Measurements from ENCODE around the gene PDE6B.
"Not testable (repeated sequence)": the region's sequence is repeated elsewhere in the genome, so short reads cannot be mapped to it uniquely, and the experiment has no call there.

The PDE6B gene

GRCh38 chr4:622071-622995 is 3.0 kb upstream of the PDE6B start:
- no peak for DNase-seq (ENCODE audit: low read depth)

- no peak for DNase-seq (ENCODE audit: low read depth)
Observed at GRCh38 chr4:622996-623913, 2.1 kb upstream of the PDE6B start.

GRCh38 chr4:623914-624566 is 1.3 kb upstream of the PDE6B start:
- DNase-seq (ENCODE audit: low read depth): no peak

- no peak for DNase-seq (ENCODE audit: low read depth)
Observed at GRCh38 chr4:625631-626161, 323 bp downstream of the PDE6B start.

DNA sequence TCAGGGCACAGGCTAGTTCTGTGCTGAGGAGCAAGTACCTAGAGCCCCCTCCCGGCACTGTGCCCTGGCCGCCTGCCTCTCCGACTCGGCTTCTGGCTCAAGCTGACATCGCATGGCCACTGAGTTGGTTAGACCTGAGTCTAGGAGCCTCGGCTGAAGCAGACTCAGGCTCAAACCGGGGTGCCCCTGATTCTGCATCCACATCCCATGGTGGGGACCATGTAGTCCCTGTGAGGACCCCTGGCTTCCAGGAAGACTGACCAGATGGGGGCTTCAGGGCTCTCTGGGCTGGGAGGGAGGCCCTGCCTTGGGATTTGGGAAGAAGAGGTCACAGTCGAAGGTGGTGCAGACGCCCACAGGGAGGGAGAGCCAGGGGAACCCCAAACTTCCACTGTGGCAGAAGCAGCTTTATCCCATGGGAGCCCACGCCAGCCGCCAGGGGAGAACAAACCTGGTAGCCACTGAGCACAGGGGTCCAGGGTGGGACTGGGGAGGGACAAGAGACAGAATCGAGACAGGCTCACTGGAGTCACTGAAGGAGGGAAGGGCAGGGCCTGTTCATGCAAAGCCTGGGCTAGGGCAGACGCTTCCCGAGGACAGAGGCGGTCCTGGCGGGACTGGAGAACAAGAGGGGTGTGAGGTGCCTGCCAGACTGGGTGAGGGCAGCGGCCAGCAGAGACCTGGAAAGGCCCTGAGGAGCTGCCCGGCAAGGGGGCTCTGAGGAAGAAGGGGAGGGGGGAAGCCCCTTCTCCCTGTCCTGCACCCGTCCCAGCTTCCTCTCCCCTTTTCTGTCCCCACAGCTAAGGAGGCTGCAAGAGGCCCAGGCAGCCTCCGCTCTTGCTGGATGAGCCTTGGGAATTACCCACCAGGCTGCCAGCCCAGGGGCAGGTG is 1.1 kb downstream of the PDE6B start:
- DNase-seq (ENCODE audit: low read depth): no peak

DNA sequence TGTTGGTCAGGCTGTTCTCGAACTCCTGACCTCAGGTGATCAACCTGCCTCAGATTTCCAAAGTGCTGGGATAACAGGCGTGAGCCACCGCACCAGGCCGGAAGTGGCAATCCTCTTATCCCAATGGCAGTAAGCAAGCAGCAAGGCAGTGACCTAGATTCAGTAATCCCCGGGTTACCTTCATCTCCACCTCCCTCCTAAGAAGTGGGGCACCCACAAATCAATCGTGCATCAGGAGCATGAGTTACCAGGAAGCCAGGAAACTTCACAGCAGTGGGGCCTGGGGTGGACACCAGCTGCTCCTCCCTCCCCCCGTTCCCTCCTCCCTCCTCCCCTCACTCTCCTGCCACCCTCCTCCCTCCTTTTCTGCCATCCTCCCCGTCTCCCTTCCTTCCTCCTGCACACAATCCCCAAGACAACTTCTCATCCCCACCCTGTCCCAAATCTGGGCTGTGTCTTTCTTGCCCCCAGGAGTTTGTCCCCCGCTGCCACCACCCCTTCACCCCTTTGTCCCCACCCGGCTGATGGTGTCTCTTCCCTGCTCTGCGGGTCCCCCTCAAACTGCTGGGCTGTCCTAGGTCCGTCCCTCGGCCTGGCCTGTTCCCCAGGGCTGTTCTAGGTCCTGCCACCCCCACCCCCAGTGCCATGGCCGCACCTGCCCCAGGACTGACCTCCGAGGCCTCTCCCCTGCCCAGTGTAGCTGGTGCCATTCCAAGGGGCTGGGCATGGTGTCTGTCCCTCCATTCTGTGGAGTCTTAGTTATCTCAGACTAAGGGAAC is 2.2 kb downstream of the PDE6B start:
- DNase-seq (ENCODE audit: low read depth): no peak

DNA sequence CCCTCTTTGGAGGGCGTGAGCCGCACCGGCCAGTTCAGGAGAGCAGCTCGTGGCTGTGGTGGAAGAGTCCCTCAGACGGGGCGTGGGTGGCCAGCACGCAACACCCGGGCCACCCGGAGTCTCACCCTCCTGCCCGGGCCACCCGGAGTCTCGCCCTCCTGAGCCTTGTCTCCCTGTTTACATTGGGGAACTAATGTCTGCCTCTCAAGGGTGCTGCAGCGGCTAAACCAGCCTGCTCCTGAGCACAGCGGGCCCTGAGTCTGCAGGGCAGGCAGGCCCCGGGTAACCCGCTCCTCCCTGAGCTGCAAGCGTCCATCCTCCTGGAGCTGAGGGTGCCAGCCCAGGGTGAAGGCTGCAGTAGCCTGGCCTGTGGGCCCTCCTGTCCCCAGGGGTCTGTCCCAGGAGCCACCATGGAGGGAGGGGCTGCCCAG is 3.0 kb downstream of the PDE6B start:
- no peak for DNase-seq (ENCODE audit: low read depth)

- DNase-seq (ENCODE audit: low read depth): no peak
Observed at GRCh38 chr4:628821-629635, 3.7 kb downstream of the PDE6B start.

DNA sequence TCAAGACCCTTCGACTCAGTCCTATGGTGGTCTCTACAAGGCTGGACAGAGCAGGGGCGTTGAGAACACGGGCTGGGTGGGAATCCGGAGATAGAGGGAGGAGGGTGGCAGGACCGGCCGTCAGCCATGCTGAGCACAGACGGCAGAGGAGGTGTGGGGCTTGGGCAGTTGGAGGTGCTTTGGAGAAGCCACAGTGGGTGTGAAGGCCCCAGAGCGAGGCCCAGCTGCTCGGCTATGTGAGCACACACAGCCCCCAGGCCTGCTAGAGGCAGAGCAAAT is 4.2 kb downstream of the PDE6B start:
- no peak for DNase-seq (ENCODE audit: low read depth)

DNA sequence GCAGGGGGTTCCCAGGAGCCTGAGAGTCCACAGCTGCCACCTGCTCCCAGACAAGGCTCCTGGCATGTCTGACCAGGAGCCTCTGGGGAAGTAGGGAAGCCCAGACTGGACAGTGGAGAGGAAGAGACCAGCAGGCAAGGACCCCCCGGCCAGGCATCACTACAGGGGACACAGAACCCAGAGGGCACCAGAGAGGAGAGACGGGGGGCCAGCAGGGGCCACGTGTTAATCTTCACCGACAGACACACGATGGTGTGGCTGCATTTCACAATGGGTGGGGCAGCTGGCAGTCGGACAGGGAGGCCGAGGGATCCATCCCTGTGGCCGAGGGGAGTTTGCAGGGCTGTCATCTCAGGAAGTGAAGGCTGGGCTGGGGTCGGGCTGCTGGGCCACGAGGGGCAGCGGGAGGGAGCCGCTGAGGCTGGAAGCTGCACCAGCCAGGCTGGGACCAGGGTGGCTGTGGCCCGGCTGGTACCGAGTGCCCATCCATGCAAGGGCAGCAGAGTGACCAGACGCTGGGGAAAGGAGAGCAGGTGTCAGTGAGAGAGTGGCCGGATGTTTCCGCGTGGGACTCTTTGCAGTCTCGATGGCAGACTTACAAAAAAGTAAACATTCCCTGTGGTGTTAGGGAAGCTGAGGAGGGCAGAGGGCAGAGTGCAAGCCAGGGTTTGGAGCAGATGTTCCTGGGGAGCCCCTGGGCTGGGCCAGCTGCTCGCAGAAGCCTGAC is 4.7 kb downstream of the PDE6B start:
- no peak for DNase-seq (ENCODE audit: low read depth)

GRCh38 chr4:630656-631055 is 5.3 kb downstream of the PDE6B start:
- no peak for DNase-seq (ENCODE audit: low read depth)

GRCh38 chr4:632196-632790 is 6.9 kb downstream of the PDE6B start:
- DNase-seq (ENCODE audit: low read depth): no peak

- no peak for DNase-seq (ENCODE audit: low read depth)
Observed at GRCh38 chr4:632926-633325, 7.6 kb downstream of the PDE6B start.

DNA sequence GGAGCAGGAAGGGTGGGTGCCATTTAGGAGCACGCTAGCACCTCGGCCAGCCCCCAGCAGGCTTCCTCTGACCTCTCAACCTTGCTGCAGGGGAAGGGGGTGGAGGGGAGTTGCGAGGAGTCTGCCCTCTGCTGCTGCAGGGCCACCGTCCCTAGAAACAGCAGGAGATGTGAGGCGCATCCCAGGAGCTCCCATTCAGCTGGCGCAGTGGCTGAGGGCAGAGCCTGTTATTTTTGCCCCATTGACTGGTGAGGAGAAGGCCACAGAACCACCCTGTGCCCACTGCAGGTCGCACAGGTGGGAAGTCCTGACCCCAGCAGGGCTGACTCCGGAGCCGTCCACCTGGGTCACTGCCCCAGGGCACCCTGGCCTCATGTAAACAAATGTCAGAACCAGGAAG is 8.0 kb downstream of the PDE6B start:
- DNase-seq (ENCODE audit: low read depth): no peak

DNA sequence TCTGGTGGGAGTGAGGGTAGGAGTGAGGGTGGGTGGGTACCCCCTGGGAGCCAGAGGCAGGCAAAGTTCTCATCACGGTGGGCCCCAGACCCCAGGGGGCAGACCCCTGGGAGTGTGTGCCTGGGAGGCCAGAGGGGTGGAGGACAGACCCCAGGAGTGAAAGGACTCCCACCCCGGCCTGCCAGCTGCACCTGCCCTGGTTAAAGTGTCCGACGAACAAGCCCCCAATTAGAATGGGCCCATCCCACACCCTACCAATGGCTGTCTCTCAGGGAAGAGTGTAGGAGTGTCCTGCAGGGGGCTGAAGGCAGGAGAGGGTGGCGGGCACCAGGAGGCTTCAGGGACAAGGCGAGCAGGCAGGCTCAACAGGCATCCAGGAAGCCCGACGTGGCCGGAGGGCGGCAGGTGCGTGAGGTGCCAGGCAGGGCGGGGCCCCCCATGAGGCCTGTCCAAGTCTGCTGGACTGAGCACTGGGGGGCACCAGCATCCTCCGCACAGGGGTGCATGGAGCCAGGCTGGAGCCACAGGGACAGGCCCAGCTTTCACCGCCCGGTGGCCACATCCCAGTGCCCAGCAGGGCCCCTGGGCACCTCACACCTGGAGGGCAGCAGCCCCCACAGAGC is 8.7 kb downstream of the PDE6B start:
- DNase-seq (ENCODE audit: low read depth): no peak

DNA sequence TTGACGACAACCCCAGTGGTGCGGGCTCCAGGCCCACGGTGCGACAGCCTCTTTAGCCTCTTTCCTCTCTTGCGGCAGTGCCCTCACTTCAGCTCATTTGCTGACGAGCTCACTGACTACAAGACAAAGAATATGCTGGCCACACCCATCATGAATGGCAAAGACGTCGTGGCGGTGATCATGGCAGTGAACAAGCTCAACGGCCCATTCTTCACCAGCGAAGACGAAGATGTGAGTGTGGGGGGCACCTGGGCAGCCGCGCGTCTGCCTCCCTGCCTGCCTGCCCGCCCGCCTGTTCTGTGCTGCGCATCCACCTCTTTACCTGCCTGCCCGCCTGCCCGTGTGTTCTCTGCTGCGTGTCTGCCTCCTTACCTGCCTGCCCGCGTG is 9.2 kb downstream of the PDE6B start:
- DNase-seq (ENCODE audit: low read depth): no peak

- not testable (repeated sequence) for DNase-seq (ENCODE audit: low read depth)
Observed at GRCh38 chr4:635066-635835, 9.9 kb downstream of the PDE6B start.

Measured in GM04503 (cell line).